ENCODE data around the gene SMARCE1.

- TF ChIP-seq SMARCB1 (IDR thresholded peaks at IDR 0.05; ENCODE audit: insufficient read length, low read depth), result no peak
- TF ChIP-seq, protein P1, sequence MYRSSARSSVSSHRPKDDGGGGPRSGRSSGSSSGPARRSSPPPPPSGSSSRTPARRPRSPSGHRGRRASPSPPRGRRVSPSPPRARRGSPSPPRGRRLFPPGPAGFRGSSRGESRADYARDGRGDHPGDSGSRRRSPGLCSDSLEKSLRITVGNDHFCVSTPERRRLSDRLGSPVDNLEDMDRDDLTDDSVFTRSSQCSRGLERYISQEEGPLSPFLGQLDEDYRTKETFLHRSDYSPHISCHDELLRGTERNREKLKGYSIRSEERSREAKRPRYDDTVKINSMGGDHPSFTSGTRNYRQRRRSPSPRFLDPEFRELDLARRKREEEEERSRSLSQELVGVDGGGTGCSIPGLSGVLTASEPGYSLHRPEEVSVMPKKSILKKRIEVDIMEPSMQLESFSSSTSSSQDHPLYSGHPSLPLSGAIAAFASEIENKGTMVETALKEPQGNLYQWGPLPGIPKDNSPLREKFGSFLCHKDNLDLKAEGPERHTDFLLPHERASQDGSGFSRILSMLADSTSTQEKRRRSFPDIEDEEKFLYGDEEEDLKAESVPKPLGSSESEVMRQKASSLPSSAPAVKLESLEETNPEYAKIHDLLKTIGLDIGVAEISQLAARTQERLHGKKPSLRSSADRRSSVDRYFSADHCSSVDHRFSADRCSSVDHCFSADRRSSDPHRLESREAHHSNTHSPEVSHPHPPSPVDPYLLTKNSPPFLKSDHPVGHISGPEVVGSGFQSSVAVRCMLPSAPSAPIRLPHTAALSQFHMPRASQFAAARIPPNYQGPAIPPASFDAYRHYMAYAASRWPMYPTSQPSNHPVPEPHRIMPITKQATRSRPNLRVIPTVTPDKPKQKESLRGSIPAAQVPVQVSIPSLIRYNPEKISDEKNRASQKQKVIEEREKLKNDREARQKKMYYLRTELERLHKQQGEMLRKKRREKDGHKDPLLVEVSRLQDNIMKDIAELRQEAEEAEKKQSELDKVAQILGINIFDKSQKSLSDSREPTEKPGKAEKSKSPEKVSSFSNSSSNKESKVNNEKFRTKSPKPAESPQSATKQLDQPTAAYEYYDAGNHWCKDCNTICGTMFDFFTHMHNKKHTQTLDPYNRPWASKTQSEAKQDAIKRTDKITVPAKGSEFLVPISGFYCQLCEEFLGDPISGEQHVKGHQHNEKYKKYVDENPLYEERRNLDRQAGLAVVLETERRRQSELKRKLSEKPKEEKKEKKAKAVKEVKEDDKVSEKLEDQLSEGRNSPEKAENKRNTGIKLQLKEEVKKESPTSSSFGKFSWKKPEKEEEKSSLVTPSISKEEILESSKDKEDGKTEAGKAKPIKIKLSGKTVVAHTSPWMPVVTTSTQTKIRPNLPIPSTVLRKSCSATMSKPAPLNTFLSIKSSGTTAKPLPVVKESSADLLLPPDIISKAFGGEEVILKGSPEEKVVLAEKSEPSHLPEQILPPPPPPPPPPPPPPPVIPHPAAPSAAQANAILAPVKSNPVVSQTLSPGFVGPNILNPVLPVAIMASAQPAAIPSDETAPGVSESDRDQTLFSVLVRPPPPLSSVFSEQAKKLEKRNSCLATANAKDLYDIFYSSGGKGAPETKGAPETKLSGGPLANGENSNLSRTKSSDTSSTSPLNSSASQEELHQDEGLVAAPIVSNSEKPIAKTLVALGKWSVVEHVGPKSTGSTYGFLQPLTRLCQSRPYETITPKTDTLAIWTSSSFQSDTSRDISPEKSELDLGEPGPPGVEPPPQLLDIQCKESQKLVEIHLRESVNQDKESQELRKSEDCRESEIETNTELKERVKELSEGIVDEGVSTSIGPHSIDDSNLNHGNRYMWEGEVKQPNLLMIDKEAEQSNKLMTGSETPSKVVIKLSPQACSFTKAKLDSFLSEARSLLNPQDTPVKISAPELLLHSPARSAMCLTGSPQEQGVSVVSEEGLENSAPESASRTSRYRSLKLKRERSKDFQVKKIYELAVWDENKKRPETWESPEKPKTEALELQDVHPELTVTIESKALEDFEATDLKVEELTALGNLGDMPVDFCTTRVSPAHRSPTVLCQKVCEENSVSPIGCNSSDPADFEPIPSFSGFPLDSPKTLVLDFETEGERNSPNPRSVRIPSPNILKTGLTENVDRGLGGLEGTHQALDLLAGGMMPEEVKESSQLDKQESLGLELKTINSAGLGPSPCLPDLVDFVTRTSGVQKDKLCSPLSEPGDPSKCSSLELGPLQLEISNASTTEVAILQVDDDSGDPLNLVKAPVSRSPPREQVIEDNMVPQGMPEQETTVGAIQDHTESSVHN (IDR thresholded peaks at IDR 0.05; ENCODE audit: borderline replicate concordance in 1 of 2, low read depth in 1 of 2), result no peak
- no peak for TF ChIP-seq CTCF (IDR thresholded peaks at IDR 0.05 in 2 of 3, conservative IDR thresholded peaks at IDR 0.05 in 1 of 3; ENCODE audit: insufficient read depth in 2 of 3, low read depth in 1 of 3, low read length in 3 of 3)
- no peak for TF ChIP-seq PHB2 (IDR thresholded peaks at IDR 0.05; ENCODE audit: low read depth)
- TF ChIP-seq ZNF311 (CRISPR knock-in tag; IDR thresholded peaks at IDR 0.05), result no peak
- TF ChIP-seq NCOA2 (IDR thresholded peaks at IDR 0.05; ENCODE audit: partially characterized antibody in 2 of 2), result no peak
- no peak for TF ChIP-seq LARP7 (IDR thresholded peaks at IDR 0.05)
- TF ChIP-seq, protein P2, sequence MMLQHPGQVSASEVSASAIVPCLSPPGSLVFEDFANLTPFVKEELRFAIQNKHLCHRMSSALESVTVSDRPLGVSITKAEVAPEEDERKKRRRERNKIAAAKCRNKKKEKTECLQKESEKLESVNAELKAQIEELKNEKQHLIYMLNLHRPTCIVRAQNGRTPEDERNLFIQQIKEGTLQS (IDR thresholded peaks at IDR 0.05), result no peak
- TF ChIP-seq, protein P2 (CRISPR knock-in tag; conservative IDR thresholded peaks at IDR 0.05), result no peak
- no peak for TF ChIP-seq CC2D1A (IDR thresholded peaks at IDR 0.05)
- no peak for TF ChIP-seq MED1 (CRISPR knock-in tag; IDR thresholded peaks at IDR 0.05; ENCODE audit: borderline replicate concordance)
- TF ChIP-seq RCOR1 (IDR thresholded peaks at IDR 0.05; ENCODE audit: borderline replicate concordance in 1 of 2, low read depth in 2 of 2, low read length in 2 of 2), result no peak
- TF ChIP-seq SMARCE1 (IDR thresholded peaks at IDR 0.05), result no peak
Observed at GRCh38 chr17:40576113-40576740, 71.4 kb downstream of the SMARCE1 start.
